Activated CD8-positive, alpha-beta memory T cell treated with anti-CD3 and anti-CD28 coated beads for 48 hours (primary cell): Measurements from ENCODE around the gene PLB1.

Source experiments
- DNase-seq, 3 experiments: peaks; one replicate each; pipeline ENCODE4 v3.0.0-alpha.2; 2020; ENCODE audit warnings: low read depth in 2 of 3, low spot score in 2 of 3

The PLB1 gene

GRCh38 chr2:28684142-28684858, 188.4 kb downstream of the PLB1 start:
- DNase-seq, result no peak

GRCh38 chr2:28687171-28687570, 191.3 kb downstream of the PLB1 start:
- no peak for DNase-seq

GRCh38 chr2:28687640-28688385, 192.0 kb downstream of the PLB1 start:
- DNase-seq, result no peak

- no peak for DNase-seq
Observed at GRCh38 chr2:28688818-28689217, 193.0 kb downstream of the PLB1 start.

- DNase-seq, result no peak
Observed at GRCh38 chr2:28689771-28690170, 193.9 kb downstream of the PLB1 start.

- DNase-seq, result no peak
Observed at GRCh38 chr2:28692411-28692810, 196.6 kb downstream of the PLB1 start.

- DNase-seq, result no peak
Observed at GRCh38 chr2:28693223-28693622, 197.4 kb downstream of the PLB1 start.
